HUDEP-2 (cell line): Measurements from ENCODE around the gene IRAK1.

Source experiments
- DNase-seq, 76 experiments: peaks; one replicate each; lab custom pipeline; 2025; ENCODE audit not compliant: unreplicated experiment in 76 of 76; lab: John Stamatoyannopoulos, UW

The IRAK1 gene

GRCh38 chrX:153973127-153974002, 46.3 kb downstream of the IRAK1 start:
- DNase-seq, result peak in 1 of 76 experiments; percentile 12

- peak in 72 of 76 experiments; percentile 13 to 89 (median 78) for DNase-seq
Observed at GRCh38 chrX:153972368-153973126, 47.2 kb downstream of the IRAK1 start, which contains the start of gene TMEM187. Gene TMEM187, plus strand, starts transcription at chrX:153972754. Its CDS starts 9,309 bp downstream, at chrX:153982063.

- peak in 75 of 76 experiments; percentile 6 to 91 (median 77) for DNase-seq
Observed at GRCh38 chrX:153971450-153972367, 48.0 kb downstream of the IRAK1 start, which contains the start of gene HCFC1. Gene HCFC1, minus strand, starts transcription at chrX:153971818. Its CDS starts 978 bp downstream, at chrX:153970840.

DNA sequence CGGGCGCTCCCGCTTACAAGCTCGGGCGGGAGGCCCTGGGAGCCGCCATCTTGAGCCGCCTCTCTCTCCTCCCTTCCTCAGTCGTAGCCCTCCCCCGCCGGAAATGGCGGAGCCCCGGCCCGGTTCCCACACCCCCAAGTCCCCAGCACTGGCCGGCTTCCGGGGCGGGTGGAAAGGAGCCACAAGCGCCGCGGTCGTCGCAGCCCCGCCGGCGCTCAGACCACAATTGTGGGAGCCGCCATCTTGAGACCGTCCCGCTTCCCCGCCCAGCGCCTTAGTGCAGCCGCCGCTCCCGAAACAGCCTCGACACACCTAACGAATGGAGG, 48.6 kb downstream of the IRAK1 start:
- DNase-seq, result peak in 71 of 76 experiments; percentile 3 to 80 (median 64)

DNA sequence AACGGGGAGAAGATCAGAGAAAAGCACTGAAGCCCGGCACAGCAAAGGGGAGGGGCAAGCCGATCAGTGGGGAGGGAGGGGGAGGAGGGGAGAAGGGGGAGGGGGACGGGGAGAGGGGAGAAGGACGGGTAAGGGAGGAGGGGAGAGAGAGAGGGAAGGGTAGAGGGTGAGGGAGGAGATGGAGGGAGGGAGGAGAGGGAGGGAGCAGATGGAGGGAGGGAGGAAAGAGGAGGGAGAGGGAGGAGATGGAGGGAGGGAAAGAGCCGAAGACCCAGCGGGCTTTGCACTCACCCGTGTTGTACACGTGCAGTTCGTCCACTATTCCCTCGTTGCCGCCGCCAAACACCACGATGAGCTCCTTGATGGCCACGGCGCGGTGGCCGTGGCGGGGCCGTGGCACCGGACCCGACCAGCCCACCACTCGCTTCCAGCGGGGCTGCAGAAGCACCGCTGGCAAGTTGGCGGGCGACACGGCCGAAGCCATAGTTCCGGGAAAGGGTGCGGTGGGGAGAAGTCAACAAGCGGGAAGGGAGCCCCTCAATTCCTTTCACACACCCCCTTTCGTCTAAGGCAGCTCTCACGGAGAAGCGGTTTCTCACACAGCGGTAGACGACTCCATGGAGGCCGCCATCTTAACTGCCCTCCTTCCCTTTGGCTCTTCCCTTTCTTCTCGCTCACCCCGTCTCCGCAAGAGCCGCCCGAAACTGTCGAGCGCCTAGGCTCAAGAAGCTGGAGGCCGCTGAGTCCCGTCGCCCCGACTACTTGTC, 49.2 kb downstream of the IRAK1 start:
- DNase-seq, result peak in 57 of 76 experiments; percentile 1 to 68 (median 36)

- peak in 2 of 76 experiments; percentile 31 to 32 for DNase-seq
Observed at GRCh38 chrX:153969904-153970356, 49.8 kb downstream of the IRAK1 start.

DNA sequence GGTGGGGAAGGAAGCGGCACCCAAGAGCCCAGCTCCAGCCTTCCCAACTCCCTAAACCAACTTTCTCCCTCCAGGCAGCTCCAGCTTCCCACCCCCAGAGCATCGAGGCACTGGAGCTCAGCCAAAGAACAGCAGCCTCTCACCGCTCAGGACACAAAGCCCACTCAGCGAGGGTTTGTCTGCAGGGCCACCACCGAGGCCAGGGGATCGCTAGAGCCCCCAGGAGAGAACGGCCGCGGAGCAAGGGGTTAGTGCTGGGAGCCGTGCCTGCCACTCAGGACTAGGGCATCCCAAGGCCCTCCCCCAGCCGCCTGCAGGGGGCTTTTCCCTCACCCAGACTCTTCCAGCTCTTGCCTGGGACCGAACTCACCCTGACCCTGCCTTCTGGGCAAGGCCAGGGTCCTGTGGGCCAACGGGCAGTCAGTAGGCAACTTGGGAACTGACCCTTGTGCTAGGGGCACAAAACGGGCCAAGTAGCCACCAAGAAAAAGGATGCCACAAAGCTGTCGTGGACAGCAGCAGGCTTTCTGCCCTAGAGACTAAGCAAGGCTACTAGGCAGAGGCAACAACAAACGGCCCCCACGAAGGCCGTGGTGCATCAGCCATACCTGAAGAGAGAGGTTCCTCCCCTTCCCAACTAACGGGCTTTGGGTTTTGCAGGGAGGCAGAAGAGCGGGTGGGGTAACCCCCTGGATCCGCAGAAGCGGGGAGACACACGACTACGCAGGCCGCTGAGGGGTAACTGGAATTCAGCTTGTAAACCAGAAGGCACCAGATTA, 50.4 kb downstream of the IRAK1 start:
- no peak for DNase-seq

- peak in 30 of 76 experiments; percentile 0 to 31 (median 14) for DNase-seq
Observed at GRCh38 chrX:153968754-153969124, 51.0 kb downstream of the IRAK1 start.

GRCh38 chrX:153968255-153968654, 51.4 kb downstream of the IRAK1 start:
- no peak for DNase-seq

DNA sequence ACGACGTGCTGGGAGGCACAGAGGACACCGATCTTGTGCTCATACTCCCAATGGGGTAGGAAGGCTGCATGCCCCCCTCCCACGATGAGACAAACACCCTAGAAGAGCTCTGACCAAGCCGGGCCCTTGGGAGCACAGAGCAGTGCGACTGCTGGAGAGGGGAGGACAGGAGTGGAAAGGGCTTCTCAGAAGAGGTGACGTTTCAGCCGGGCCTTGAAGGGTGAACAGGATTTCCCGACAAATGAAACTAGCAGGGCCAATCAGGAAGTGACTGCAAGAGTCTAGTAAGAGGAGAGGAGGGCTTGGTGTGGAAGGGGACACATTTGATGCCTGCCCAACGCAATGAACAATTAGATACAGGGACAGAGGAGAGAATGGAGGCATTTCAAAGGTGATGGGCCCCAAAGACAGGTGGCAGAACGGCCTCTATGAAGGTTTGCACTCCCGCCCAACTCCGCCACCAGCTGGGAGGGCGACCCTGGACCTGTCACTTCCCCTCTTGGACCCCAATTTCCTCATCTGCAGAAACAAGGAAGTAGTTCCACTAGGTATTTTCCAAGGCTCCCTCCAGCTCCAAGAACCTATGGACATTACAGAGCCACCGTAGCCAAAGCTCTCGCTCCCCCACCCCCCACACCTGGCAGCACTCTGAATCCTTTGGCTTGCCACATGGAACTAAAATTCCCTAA, 52.0 kb downstream of the IRAK1 start:
- no peak for DNase-seq

- no peak for DNase-seq
Observed at GRCh38 chrX:153966841-153967535, 52.7 kb downstream of the IRAK1 start.

- DNase-seq, result no peak
Observed at GRCh38 chrX:153966283-153966688, 53.4 kb downstream of the IRAK1 start.

DNA sequence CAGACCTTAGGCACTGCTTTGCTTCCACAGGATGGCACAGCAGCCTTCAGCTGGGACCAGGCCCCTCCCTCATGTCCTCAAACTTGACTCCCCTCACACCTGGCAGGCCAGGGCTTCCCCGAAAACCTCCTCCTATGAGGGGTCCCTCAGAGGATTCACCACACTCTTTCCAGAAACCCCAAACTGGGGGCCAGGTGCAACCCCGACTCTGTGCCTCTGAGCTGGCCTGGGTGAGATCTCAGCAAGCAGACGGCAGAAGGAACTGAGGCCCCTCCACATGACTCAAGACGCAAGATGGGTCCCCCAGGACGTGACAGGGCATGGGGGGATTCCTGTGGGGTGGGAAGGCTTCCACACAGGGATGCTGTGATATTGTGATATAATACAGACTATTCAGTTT, 54.3 kb downstream of the IRAK1 start:
- no peak for DNase-seq

DNA sequence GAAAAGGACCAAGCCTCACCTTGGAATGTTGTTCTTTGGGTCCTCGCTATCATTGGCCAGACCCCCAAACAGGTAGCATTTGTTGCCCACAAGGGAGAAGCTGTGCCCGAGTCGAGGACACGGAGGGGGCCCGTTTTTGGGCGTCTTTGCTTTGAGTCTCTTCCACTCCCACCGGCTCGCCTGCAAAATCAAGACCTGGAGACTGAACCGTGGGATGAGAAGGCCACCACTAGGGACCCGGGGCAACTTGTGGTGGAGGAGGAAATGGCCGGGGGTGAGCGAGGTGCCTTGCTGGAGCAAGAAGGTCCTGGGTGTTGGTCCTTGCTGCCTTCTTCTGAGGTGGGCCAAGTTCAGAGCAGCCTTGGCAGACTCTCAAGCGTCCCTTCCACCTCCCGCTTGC, 55.6 kb downstream of the IRAK1 start:
- no peak for DNase-seq

- no peak for DNase-seq
Observed at GRCh38 chrX:153963546-153963945, 56.2 kb downstream of the IRAK1 start.

- DNase-seq, result no peak
Observed at GRCh38 chrX:153961292-153961691, 58.4 kb downstream of the IRAK1 start.

DNA sequence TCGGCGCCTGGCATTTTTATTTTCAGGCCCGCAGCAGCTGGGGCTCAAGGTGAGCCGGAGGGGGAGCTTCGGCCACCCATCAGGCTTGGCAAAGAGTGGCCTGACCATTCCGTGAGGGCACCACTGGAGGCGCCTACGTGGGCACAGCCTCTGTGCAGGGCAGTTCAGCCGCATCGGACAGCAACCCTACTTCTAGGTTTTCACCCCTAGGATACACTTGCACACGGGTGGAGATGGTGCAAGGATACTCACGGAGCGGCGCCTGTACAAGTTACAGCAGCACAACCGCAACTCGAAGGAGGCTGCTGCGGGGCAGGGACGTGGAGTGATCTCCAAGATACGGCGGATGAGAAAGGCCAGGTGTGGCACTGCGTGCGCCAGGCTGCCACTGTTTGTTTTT, 58.9 kb downstream of the IRAK1 start:
- no peak for DNase-seq
